NCI-H69 (cell line): ENCODE data around the gene FNBP1.
A peak's percentile ranks its signal among the peaks of the same experiment; 100 is the strongest.

Experiments used
- DNase-seq: peaks from one replicate; lab custom pipeline; 2025; lab: John Stamatoyannopoulos, UW

FNBP1 gene

GRCh38 chr9:129857207-129857606, 185.8 kb downstream of the FNBP1 start:
- no peak for DNase-seq

- DNase-seq = no peak
These were observed 188.3 kb downstream of the FNBP1 start for GRCh38 chr9:129854588-129855110.

- DNase-seq = peak; percentile 22
These were observed 189.4 kb downstream of the FNBP1 start for GRCh38 chr9:129853614-129854013.

- DNase-seq = peak; percentile 82
These were observed 190.4 kb downstream of the FNBP1 start for GRCh38 chr9:129852579-129852978.

- no peak for DNase-seq
These were observed 191.2 kb downstream of the FNBP1 start for GRCh38 chr9:129851821-129852220.

- no peak for DNase-seq
These were observed 192.0 kb downstream of the FNBP1 start for GRCh38 chr9:129850821-129851550.

- no peak for DNase-seq
These were observed 193.1 kb downstream of the FNBP1 start for GRCh38 chr9:129849901-129850300.

GRCh38 chr9:129848712-129849441, 194.1 kb downstream of the FNBP1 start:
- no peak for DNase-seq

- no peak for DNase-seq
These were observed 197.6 kb downstream of the FNBP1 start for GRCh38 chr9:129845373-129845772.

- no peak for DNase-seq
These were observed 201.9 kb downstream of the FNBP1 start for GRCh38 chr9:129841071-129841470.

GRCh38 chr9:129840034-129840433, 203.0 kb downstream of the FNBP1 start:
- DNase-seq = peak; percentile 98

GRCh38 chr9:129839324-129840023, 203.5 kb downstream of the FNBP1 start:
- no peak for DNase-seq

GRCh38 chr9:129838707-129839259, 204.2 kb downstream of the FNBP1 start:
- no peak for DNase-seq
